HG02840 (cell line): ENCODE data around the gene HNF1B.
"Not testable (repeated sequence)": the region's sequence is repeated elsewhere in the genome, so short reads cannot be mapped to it uniquely, and the experiment has no call there.

Experiments used
- ATAC-seq: cut with Tn5 transposase; IDR thresholded peaks from one replicate; pipeline ENCODE4 v1.9.1; 2021; ENCODE audit warnings: mild to moderate bottlenecking, moderate library complexity, moderate number of reproducible peaks; ENCODE audit not compliant: unreplicated experiment, low FRiP score

HNF1B gene, protein sequence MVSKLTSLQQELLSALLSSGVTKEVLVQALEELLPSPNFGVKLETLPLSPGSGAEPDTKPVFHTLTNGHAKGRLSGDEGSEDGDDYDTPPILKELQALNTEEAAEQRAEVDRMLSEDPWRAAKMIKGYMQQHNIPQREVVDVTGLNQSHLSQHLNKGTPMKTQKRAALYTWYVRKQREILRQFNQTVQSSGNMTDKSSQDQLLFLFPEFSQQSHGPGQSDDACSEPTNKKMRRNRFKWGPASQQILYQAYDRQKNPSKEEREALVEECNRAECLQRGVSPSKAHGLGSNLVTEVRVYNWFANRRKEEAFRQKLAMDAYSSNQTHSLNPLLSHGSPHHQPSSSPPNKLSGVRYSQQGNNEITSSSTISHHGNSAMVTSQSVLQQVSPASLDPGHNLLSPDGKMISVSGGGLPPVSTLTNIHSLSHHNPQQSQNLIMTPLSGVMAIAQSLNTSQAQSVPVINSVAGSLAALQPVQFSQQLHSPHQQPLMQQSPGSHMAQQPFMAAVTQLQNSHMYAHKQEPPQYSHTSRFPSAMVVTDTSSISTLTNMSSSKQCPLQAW

GRCh38 chr17:37744961-37745800 is at the start of gene HNF1B:
Gene HNF1B (minus strand): TSS chr17:37745059. CDS start chr17:37744884, 175 bp downstream.
- ATAC-seq, result peak; percentile 42

GRCh38 chr17:37792787-37793186 is 47.9 kb upstream of the HNF1B start:
- ATAC-seq, result no peak

GRCh38 chr17:37791447-37792399 is 46.9 kb upstream of the HNF1B start:
- ATAC-seq, result no peak

DNA sequence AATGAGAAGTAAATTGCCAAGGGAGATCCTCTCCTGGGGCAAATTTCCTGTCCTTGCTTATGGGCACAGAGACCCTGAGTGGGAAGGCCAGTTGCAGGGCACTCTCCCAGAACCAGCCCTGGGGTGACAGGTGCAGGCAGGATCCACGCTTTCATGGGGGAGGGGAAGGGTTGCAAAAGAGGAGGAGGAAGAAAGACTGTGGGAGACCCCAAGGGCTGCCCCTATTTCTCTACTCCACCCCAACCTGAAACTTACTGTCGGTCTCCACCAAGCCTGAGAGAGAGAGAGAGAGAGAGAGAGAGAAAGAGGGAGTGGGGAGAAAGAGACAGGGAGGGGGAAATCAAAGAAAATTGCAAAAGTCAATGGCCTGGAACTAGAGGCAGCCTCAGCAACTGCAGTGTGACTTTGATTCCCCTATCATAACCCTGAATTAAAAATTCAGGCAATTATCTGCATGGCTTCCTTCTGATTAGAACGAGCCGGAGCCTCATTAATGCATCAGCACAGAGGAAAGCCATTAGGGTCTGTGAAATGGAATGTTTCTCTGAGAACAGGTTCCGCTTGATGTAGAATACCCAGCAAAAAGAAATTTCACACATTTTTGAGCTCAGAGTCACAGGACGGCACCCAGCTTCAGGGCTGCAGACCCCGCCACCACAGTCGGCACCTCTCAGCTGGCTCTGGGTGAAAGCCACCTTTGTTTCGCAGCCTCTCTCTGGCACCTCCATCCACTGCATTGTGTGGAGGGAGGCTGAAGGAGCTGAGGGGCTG is 45.1 kb upstream of the HNF1B start:
- ATAC-seq, result no peak

DNA sequence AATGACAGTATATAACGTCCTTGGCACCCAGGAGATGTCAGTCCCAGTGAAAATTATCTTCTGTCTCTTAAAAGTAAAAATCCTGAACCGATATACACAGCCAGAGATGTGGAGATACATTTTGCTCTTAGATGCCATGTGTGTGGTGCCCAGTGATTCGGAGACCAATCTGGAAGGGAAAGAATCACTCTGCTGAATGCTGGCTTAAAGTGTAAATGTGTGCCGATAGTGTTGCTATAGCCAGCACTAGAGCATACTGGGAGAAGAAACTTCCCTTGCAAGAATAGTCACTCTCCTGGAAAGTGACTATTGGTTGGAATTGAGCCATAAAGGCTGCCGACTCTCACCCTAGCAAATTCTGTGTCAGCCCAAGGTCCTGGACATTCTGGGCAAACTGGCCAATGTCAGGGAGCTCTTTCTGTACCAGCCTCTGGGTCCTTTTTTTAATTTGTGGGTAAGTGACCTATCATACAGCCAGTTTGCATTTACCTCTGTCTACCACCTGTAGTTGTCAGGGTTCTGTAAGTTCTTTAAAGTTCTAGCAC is 44.2 kb upstream of the HNF1B start:
- ATAC-seq, result no peak

DNA sequence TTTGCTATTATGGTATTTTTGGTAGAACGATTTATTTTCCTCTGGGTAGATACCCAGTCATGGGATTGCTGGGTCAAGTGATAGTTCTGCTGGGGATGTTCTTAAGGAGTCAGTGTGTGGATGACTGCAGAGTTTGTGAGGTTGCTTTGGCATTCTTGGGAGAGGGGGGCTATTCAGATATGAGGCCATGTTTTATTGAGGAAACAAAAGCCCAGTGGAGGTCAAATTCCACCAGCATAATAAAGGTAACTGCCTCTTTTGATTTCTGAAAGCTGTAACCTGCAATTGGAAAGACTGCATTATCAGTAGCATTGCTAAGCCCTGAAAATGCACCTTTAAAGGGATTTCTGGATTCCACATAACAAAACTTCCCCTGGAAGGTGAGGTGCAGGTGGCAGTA is 43.7 kb upstream of the HNF1B start:
- ATAC-seq, result no peak

GRCh38 chr17:37787055-37787757 is 42.3 kb upstream of the HNF1B start:
- ATAC-seq, result no peak

DNA sequence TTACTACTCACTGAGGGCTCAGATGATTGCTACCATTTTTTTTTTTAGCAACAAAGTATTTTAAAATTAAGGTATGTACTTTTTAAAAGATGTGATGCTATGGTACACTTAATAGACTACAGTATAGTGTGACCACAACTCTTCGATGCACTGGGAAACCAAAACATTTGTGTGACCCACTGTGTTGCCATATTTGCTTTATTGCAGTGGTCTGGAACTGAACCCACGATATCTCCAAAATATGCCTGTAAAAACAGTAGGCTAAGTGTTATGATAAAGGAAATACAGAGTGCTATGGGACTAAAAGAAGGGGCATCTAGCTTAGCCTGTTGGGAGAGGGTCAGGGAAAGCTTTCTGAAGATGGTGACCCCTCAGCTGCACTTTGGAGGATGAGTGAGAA is 41.6 kb upstream of the HNF1B start:
- no peak for ATAC-seq

- ATAC-seq, result not testable (repeated sequence)
Observed at GRCh38 chr17:37782460-37782859, 37.6 kb upstream of the HNF1B start.

- ATAC-seq, result no peak
Observed at GRCh38 chr17:37781451-37781850, 36.6 kb upstream of the HNF1B start.

DNA sequence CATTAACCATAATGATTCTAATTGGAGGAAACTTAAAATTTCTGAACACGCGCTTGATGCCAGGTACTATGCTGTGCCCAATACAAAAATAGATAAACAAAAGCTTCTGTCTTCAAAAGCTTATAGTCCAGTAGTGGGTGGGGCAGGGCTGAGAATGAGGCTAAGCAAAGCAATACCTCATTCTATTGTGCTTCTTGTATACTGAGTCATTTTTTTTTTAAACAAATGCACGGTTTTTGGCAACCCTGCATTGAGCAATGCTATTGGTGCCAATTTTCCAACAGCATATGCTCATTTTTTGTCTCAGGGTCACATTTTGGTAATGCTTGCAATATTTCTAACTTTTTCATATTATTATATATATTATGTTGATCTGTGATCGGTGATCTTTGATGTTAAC is 34.7 kb upstream of the HNF1B start:
- ATAC-seq, result no peak

GRCh38 chr17:37774504-37774903 is 29.6 kb upstream of the HNF1B start:
- ATAC-seq, result peak; percentile 85

DNA sequence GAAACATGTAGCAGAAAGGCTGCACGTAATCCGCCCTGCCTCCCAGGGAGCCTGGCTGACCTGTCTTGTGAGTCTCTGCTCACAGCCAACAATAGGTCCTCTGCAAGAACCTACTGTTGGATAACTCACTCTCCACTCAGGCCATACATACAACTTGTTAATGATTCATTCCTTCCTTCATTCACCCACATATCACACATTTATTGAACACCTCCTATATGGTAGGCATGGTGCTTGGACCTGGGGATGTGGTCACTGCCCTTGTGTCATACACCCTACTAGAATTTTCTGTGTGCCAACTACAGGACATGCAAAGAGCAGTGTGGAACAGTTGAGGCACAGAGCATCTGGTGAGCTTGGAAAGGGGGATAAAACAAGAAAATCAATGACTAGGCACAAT is 28.1 kb upstream of the HNF1B start:
- no peak for ATAC-seq

DNA sequence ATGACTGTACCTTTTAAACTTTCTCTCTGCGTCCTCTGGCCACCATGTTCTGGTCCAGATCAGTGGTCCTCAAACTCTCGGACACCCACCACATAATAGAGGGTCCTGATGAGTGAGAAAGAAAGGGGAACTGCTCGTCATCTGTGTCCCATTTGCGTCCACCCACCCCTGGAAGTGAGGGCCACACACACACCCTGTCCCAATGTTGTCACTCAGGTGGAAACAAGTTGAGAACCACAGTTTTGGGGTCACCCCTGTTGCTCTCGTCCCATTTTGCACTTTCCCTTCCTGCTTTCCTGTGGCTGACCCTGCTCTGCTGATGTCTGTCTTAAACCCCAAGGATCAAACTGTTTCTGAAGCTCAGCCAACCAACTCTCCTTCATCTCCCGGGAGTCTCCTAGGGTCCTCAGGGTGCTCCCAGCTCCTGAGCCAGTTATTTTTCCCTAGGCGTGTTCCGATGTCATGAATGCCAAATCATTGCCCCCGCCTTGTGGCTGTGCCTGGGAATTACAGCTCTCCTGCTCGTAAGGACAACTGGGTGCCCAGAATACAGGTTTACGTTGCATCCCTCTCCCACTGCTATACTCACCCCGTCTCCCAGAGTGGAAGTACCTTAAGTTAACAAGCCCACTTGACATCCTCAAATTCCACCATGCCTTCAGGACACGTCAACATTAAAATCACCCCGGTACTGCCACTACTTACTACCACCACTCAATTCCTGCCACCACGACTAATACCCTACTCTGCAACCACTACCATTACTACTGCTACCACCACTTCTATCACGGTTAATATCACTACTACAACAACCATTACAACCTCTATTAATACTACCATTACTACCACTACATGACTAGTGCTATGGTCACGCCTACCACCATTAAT is 26.0 kb upstream of the HNF1B start:
- ATAC-seq, result no peak

DNA sequence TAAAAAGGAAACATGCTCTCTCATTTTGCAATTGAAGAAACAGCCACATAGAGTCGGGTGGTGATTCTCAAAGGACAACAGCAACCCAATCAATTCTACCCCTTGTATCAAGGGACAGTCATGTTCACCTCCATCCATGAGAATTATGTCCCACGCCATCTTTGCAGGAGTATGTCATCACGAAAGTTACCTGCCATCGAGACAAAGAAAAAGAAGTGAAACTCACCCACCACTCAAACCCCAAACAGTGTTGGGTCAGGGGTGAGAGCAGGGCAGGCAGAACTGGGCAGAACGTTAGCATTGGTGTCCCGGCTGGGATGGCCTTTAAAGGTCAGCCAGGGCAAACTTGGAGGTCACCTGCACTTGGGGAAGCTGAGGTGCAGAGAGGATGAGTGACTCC is 24.2 kb upstream of the HNF1B start:
- no peak for ATAC-seq

DNA sequence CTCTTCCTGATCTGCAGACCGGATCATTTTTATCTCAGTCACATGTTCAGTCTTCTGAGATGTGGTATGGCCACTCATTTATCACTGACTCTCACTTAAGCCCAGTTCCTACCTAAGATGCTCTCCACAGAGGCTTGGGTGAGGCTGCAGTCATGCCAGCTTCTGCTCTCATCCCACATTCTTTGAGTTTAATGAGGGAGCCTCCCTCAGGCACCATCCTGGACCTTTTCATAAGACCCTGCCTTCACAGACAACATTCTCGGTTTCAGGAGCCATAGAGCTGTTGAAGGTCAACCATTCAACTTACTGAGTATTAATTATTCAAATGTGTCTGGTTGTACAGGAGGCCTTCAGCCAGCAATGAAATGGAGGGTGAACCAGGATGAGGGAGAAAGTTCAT is 23.6 kb upstream of the HNF1B start:
- ATAC-seq, result no peak

GRCh38 chr17:37766971-37767370 is 22.1 kb upstream of the HNF1B start:
- no peak for ATAC-seq

- ATAC-seq, result no peak
Observed at GRCh38 chr17:37764383-37764782, 19.5 kb upstream of the HNF1B start.
